Cardiac muscle cell (in vitro differentiated cells and primary cell): ENCODE data around the gene ARPP21. TPM values are rescaled to one million over a fixed set of nuclear protein-coding genes. Genes with fewer than 3 reads are reported as not detected.

ENCODE experiments used
- DNase-seq, 2 donors: peaks; one replicate each; pipeline versions ENCODE4 v3.0.0 to v3.0.0-alpha.2; 2010 to 2017; ENCODE audit warnings: low read depth in 1 of 2, low spot score in 1 of 2
- H3K27ac ChIP-seq: fragments of 200-600 bp; sonication (generic); 2 replicates; pipeline ENCODE4 v1.5.1; 2016
- H3K27me3 ChIP-seq: fragments of 200-600 bp; sonication (generic); 2 replicates; pipeline ENCODE4 v1.6.0; 2016; ENCODE audit warnings: control low read depth
- H3K36me3 ChIP-seq: fragments of 200-600 bp; sonication (generic); 2 replicates; pipeline ENCODE4 v1.5.1; 2016; ENCODE audit warnings: control low read depth
- H3K4me1 ChIP-seq: fragments of 200-600 bp; sonication (generic); 2 replicates; pipeline ENCODE4 v1.8.1; 2017; ENCODE audit warnings: low read depth, mild to moderate bottlenecking, mixed run types
- H3K4me3 ChIP-seq: fragments of 200-600 bp; sonication (generic); 2 replicates; pipeline ENCODE4 v1.5.1; 2016; ENCODE audit warnings: mild to moderate bottlenecking
- H3K9me3 ChIP-seq: fragments of 200-600 bp; sonication (generic); 2 replicates; pipeline ENCODE4 v1.5.1; 2017; ENCODE audit warnings: low read depth, mild to moderate bottlenecking, control low read depth
- polyA plus RNA-seq: library from polyadenylated mRNA; unstranded; fragments of >200 nt; fragmentation: Nextera tagmentation; extraction: Ambion mirVana; gene quantifications from 2 replicates; pipeline ENCODE4 v1.2.1, GENCODE V29; 2016
- total RNA-seq: library from RNA; depleted of rRNA; stranded (reverse); fragments of >200 nt; gene quantifications from 2 replicates; pipeline ENCODE4 v1.2.3, GENCODE V29; 2016
- TF ChIP-seq, protein P1 (sequence below): IDR thresholded peaks from 2 replicates; pipeline ENCODE4 v1.5.1; 2012; ENCODE audit warnings: low read depth, mild to moderate bottlenecking, low read length

The ARPP21 gene
- total and polyA plus RNA-seq, 2 experiments from 2014 or later = 0.04 TPM; not detected in 1

- TF ChIP-seq, protein P1, sequence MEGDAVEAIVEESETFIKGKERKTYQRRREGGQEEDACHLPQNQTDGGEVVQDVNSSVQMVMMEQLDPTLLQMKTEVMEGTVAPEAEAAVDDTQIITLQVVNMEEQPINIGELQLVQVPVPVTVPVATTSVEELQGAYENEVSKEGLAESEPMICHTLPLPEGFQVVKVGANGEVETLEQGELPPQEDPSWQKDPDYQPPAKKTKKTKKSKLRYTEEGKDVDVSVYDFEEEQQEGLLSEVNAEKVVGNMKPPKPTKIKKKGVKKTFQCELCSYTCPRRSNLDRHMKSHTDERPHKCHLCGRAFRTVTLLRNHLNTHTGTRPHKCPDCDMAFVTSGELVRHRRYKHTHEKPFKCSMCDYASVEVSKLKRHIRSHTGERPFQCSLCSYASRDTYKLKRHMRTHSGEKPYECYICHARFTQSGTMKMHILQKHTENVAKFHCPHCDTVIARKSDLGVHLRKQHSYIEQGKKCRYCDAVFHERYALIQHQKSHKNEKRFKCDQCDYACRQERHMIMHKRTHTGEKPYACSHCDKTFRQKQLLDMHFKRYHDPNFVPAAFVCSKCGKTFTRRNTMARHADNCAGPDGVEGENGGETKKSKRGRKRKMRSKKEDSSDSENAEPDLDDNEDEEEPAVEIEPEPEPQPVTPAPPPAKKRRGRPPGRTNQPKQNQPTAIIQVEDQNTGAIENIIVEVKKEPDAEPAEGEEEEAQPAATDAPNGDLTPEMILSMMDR = no peak
- Histone ChIP-seq H3K27me3 (peaks cover 5% of the 10 kb centered on the region), H3K4me3 (no peak overlapping the region), H3K4me1 (no peaks in the 10 kb centered on the region), H3K27ac (no peak overlapping the region), H3K9me3 (no peaks in the 10 kb centered on the region), H3K36me3 (no peaks in the 10 kb centered on the region)
- no peak for DNase-seq
These were observed 98.8 kb downstream of the ARPP21 start for GRCh38 chr3:35737934-35738706.

- H3K27ac ChIP-seq = no peak overlapping the region
- TF ChIP-seq, protein P1 = no peak
- peak in 1 of 2 donors; percentile 39 for DNase-seq
These were observed 100.0 kb downstream of the ARPP21 start for GRCh38 chr3:35739181-35739809.

DNA sequence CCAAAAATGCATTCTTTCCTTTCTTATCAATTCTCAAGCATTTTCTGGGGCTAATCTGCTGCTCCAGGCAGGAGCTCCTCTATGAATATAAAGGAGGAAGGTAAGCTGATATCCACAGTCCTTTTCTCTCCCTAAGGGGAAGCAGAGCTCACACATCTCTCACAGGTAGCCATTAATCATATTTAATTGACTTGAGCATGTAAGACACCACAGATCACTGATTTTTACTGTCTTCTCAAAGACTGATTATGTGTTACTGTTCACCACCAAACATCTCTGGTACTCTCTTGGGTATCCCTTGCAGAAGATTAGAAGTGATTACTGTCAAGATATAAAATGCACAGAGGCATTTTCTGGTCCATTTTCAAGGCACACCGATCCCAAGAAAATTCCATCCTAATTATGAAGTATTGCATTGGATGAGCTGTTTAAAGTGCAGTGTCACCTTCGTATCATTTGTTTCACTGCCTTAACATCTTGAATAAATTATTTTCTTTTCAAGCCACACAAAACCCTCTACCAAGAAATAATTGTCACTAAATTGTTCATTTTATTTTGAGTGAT lies 100.7 kb downstream of the ARPP21 start:
- Histone ChIP-seq H3K36me3 (no peaks in the 10 kb centered on the region), H3K27ac (no peak overlapping the region), H3K27me3 (peaks cover 5% of the 10 kb centered on the region), H3K9me3 (no peaks in the 10 kb centered on the region), H3K4me3 (no peak overlapping the region), H3K4me1 (peaks cover 13% of the 10 kb centered on the region)
- TF ChIP-seq, protein P1 = no peak
- no peak for DNase-seq

More at GRCh38 chr3:35739181-35739809, 100.0 kb downstream of the ARPP21 start:
- Histone ChIP-seq H3K4me1 (peaks cover 6% of the 10 kb centered on the region), H3K4me3 (no peak overlapping the region), H3K27me3 (peaks cover 5% of the 10 kb centered on the region), H3K36me3 (no peaks in the 10 kb centered on the region), H3K9me3 (no peaks in the 10 kb centered on the region)

DNA sequence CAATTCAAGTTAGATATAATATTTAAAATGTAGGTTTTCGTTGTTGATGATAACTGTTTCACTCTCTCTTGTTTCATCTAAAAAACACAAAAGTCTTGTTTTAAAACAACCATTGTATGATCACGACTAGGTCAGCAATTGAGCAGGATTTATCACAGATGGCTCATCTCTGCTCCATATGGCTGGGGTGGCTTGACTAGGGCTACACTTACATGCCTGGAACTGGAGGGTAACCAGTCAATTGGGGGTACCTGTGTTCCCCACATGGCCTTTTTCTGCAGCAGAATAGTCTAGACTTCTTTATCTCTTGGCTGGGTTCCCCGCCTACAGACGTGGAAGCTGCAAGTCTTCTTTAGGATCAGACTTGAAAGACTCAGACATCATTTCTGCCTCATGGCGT lies 103.9 kb downstream of the ARPP21 start:
- H3K27me3 ChIP-seq = no peaks in the 10 kb centered on the region
- no peak overlapping the region for H3K4me3 ChIP-seq
- H3K4me1 ChIP-seq = peaks cover 13% of the 10 kb centered on the region
- TF ChIP-seq, protein P1 = no peak
- no peak overlapping the region for H3K27ac ChIP-seq
- H3K9me3 ChIP-seq = no peaks in the 10 kb centered on the region
- DNase-seq = no peak
- H3K36me3 ChIP-seq = no peaks in the 10 kb centered on the region

DNA sequence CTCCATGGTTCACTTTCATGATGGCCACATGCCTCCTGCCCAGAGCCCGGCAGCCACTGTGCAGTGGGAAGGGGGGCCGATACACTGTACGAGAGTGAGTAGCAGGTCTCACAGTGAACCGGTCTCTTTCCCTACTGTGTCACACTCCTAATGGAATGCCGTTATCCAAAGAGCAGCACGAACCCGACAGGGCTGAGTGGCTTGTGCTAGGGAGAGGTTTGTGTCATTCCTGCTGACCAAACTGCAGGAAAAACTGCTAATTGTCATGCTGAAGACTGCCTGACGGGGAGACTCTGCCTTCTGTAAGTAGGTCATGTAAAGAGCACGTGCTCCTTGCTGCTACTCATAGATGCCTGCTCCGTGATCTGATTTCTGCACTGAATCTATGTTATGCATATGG lies 105.1 kb downstream of the ARPP21 start:
- DNase-seq = peak; percentile 20 to 79
- H3K4me1 ChIP-seq = peaks cover 13% of the 10 kb centered on the region

More for the DNA sequence above, 105.1 kb downstream of the ARPP21 start:
- Histone ChIP-seq H3K27ac (peak overlapping the region; percentile 34), H3K4me3 (no peak overlapping the region), H3K27me3 (no peaks in the 10 kb centered on the region), H3K9me3 (no peaks in the 10 kb centered on the region), H3K36me3 (no peaks in the 10 kb centered on the region)
- TF ChIP-seq, protein P1 = no peak
